PC-3 (cell line): ENCODE measurements around the gene PLEKHM3. TPM values are rescaled to one million over a fixed set of nuclear protein-coding genes. Genes with fewer than 3 reads are reported as not detected.

Source experiments
- ATAC-seq: fragments of 200-7000 bp; cut with Tn5 transposase; 2 replicates; pipeline ENCODE4 v1.9.1; 2020; ENCODE audit warnings: mild to moderate bottlenecking, moderate library complexity
- BruUV-seq: library from RNA; stranded (reverse); fragments of 400-500 nt; replicated peaks from 2 replicates; lab custom pipeline; 2021; lab: Mats Ljungman, UMichigan
- CTCF ChIA-PET: fragments of 300-600 bp; sonication (Branson Sonifier 250); formaldehyde crosslinking; loops from one replicate; lab custom pipeline; 2022; ENCODE audit warnings: antibody characterized with exemption; lab: Charles Lee
- POLR2A ChIA-PET: fragments of 300-600 bp; sonication (Branson Sonifier 250); formaldehyde crosslinking; loops from one replicate; lab custom pipeline; 2022; ENCODE audit warnings: antibody characterized with exemption; ENCODE audit not compliant: unreplicated experiment; lab: Charles Lee
- DNase-seq: peaks from one replicate; pipeline ENCODE4 v3.0.0-alpha.2; 2015
- H2AFZ ChIP-seq: fragments of 300-600 bp; sonication (generic); 2 replicates; pipeline ENCODE4 v1.6.0; 2016; ENCODE audit warnings: antibody characterized with exemption, low read length
- H3F3A ChIP-seq: fragments of 300-600 bp; sonication (generic); one replicate; pipeline ENCODE4 v1.6.0; 2017; ENCODE audit warnings: antibody characterized with exemption, low read length, control low read depth, mild to moderate bottlenecking; ENCODE audit not compliant: unreplicated experiment
- H3K27ac ChIP-seq: fragments of 300-600 bp; sonication (generic); 2 replicates; pipeline ENCODE4 v1.5.1; 2016; ENCODE audit warnings: mild to moderate bottlenecking, low read length
- H3K27me3 ChIP-seq: fragments of 300-600 bp; sonication (generic); 2 replicates; pipeline ENCODE4 v1.6.1; 2016; ENCODE audit warnings: low read length, mixed read lengths
- H3K36me3 ChIP-seq: fragments of 300-600 bp; sonication (generic); 2 replicates; pipeline ENCODE4 v1.6.1; 2016; ENCODE audit warnings: low read depth, mixed run types, low read length, mixed read lengths
- H3K4me1 ChIP-seq: fragments of 300-600 bp; sonication (generic); 2 replicates; pipeline ENCODE4 v1.5.1; 2016; ENCODE audit warnings: low read length; ENCODE audit not compliant: insufficient read depth
- H3K4me2 ChIP-seq: fragments of 300-600 bp; sonication (generic); 2 replicates; pipeline ENCODE4 v1.6.0; 2016; ENCODE audit warnings: low read length
- H3K4me3 ChIP-seq: fragments of 300-600 bp; sonication (generic); 2 replicates; pipeline ENCODE4 v1.5.1; 2016; ENCODE audit warnings: mild to moderate bottlenecking, low read length, mixed read lengths
- H3K79me2 ChIP-seq: fragments of 300-600 bp; sonication (generic); 2 replicates; pipeline ENCODE4 v1.6.1; 2017; ENCODE audit warnings: low read length, mixed read lengths
- H3K9ac ChIP-seq: fragments of 300-600 bp; sonication (generic); 2 replicates; pipeline ENCODE4 v1.6.0; 2016; ENCODE audit warnings: mild to moderate bottlenecking, low read length
- H3K9me2 ChIP-seq: fragments of 300-600 bp; sonication (generic); replicated peaks from 2 replicates; pipeline ENCODE4 v1.6.1; 2016; ENCODE audit warnings: mixed run types, low read length, mixed read lengths
- H3K9me3 ChIP-seq: fragments of 300-600 bp; sonication (generic); 2 replicates; pipeline ENCODE4 v1.6.1; 2016; ENCODE audit warnings: low read length, mixed read lengths
- H4K20me1 ChIP-seq: fragments of 300-600 bp; sonication (generic); 2 replicates; pipeline ENCODE4 v1.6.1; 2016; ENCODE audit warnings: low read length, mixed read lengths
- EZH2 ChIP-seq: fragments of 300-600 bp; sonication (generic); IDR thresholded peaks from one replicate; pipeline ENCODE4 v1.6.1; 2017; ENCODE audit warnings: antibody characterized with exemption, mild to moderate bottlenecking, low read length; ENCODE audit not compliant: unreplicated experiment
- EZH2phosphoT487 ChIP-seq: fragments of 300-600 bp; sonication (generic); IDR thresholded peaks from 2 replicates; pipeline ENCODE4 v1.6.1; 2018; ENCODE audit warnings: mild to moderate bottlenecking, antibody characterized with exemption, low read length, borderline replicate concordance
- intact Hi-C: fragments of 100-400 bp; cut with micrococcal nuclease; formaldehyde crosslinking; loops from 2 replicates; pipeline ENCODE4 v1.9.0; 2023
- total RNA-seq: library from RNA; depleted of rRNA; stranded (reverse); fragments of >200 nt; gene quantifications from 2 replicates; pipeline ENCODE4 v1.2.3, GENCODE V29; 2014
- TF ChIP-seq, protein P1 (sequence below): fragments of 300-600 bp; sonication (generic); conservative IDR thresholded peaks from 2 replicates; pipeline ENCODE4 v1.5.1; 2017; ENCODE audit warnings: antibody characterized with exemption, low read depth, mild to moderate bottlenecking, low read length

PLEKHM3 gene
- total RNA-seq, 1 experiment from 2014 or later, result 5.9 TPM

DNA sequence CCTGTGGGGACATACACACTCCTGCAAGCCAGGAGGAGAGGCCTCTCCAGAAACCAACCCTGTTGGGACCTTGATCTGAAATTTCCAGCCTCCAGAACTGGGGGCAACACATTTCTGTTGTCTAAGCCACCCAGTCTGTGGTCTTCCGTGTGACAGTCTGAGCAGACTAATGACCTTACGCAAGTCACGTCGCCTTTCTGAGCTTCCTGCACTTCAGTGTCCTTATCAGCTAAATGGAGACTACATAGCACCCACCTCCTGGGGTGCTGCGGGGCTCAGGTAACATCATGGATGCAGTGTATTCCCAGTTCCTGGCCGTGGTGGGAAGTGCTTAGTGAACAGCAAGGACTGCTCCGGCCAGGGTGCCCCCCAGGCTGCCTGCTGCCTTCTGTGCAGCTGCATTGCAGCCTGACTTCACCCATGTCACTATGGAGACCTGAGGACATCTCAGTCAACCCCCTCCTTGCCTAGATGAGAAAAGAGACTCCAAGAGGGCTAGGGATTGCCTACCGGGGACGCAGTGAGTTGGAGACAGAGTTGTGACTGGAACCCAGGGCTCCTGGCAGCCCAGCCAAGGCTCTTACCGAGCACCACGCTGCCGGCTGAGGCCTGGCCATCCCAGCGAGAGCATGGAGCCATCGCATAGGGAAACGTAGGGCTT is 194.4 kb downstream of the PLEKHM3 start:
- H3K4me3 ChIP-seq, result no peak overlapping the region
- TF ChIP-seq EZH2phosphoT487 (no peak), EZH2 (no peak)
- TF ChIP-seq, protein P1, sequence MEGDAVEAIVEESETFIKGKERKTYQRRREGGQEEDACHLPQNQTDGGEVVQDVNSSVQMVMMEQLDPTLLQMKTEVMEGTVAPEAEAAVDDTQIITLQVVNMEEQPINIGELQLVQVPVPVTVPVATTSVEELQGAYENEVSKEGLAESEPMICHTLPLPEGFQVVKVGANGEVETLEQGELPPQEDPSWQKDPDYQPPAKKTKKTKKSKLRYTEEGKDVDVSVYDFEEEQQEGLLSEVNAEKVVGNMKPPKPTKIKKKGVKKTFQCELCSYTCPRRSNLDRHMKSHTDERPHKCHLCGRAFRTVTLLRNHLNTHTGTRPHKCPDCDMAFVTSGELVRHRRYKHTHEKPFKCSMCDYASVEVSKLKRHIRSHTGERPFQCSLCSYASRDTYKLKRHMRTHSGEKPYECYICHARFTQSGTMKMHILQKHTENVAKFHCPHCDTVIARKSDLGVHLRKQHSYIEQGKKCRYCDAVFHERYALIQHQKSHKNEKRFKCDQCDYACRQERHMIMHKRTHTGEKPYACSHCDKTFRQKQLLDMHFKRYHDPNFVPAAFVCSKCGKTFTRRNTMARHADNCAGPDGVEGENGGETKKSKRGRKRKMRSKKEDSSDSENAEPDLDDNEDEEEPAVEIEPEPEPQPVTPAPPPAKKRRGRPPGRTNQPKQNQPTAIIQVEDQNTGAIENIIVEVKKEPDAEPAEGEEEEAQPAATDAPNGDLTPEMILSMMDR, result no peak
- H3K27ac ChIP-seq, result no peak overlapping the region
- no peaks in the 10 kb centered on the region for H3K36me3 ChIP-seq
- H4K20me1 ChIP-seq, result no peaks in the 10 kb centered on the region
- no peaks in the 10 kb centered on the region for H3K27me3 ChIP-seq
- intact Hi-C loops, result no loop called here
- DNase-seq (no peak), ATAC-seq (no peak)
- H3F3A ChIP-seq, result no peaks in the 10 kb centered on the region
- ChIA-PET CTCF (no interaction called here), POLR2A (interaction anchor here (0.7 kb wide), 1 partner anchor 17 kb away, joined by 4 read pairs; no protein-coding TSS in a partner anchor)
- no TSS peak for BruUV-seq
- H3K4me1 ChIP-seq, result peaks cover 34% of the 10 kb centered on the region
- no peak overlapping the region for H3K9ac ChIP-seq
- H2AFZ ChIP-seq, result no peak overlapping the region
- H3K9me2 ChIP-seq, result no peaks in the 10 kb centered on the region
- H3K79me2 ChIP-seq, result no peaks in the 10 kb centered on the region
- H3K9me3 ChIP-seq, result no peaks in the 10 kb centered on the region
- H3K4me2 ChIP-seq, result no peak overlapping the region

DNA sequence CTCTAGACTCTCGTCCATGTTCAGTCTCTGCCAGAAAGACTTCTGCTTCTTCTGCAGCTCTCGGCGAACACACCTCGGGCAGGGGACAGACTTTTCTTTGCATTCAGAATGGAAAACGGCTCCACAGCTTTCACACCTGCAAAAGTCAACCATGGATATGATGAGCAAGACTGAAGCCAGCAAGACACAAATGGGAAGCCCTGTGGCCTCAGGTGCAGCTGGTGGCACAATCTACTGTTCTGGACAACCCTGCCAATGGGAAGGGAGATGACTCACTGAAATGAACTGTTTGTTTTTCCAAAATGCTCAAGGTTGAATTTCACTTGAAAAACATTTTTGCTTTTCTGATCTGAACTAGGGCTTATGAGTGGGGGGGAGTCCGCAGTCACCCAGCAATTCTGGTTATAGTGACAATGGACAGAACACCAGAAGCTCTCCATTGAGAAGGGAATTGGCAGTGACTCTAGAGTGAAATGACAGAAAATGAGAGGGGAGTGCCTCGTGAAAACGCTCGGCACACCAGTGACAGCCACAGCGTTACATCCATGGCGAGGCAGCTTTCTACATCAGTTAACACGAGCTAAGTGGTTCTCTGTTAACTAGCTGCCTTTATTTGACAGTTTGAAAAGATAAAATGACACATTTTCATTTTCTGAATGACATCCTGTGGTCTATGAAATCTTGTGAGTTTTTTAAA is 196.8 kb downstream of the PLEKHM3 start:
- ChIA-PET POLR2A (interaction anchor here (0.6 kb wide), 2 partner anchors 10 to 12 kb away, joined by 3 to 4 read pairs; no protein-coding TSS in a partner anchor), CTCF (interaction anchor here (0.6 to 0.7 kb wide), 2 partner anchors 37 to 114 kb away, joined by 3 read pairs; no protein-coding TSS in a partner anchor)
- intact Hi-C loops, result loop anchor here (1.0 to 2.0 kb wide), 3 partner anchors 18 to 60 kb away; partner anchors contain the start of gene FZD5
- H2AFZ ChIP-seq, result peak overlapping the region; percentile 55; the same call in 1 of the 2 replicates
- TF ChIP-seq, protein P1, result no peak
- TF ChIP-seq EZH2 (no peak), EZH2phosphoT487 (no peak)
- H3K27ac ChIP-seq, result peak overlapping the region; percentile 86
- H3F3A ChIP-seq, result no peaks in the 10 kb centered on the region
- H3K36me3 ChIP-seq, result no peaks in the 10 kb centered on the region
- H3K9me3 ChIP-seq, result no peaks in the 10 kb centered on the region
- peak overlapping the region; percentile 41 for H3K9ac ChIP-seq
- H3K4me3 ChIP-seq, result peak overlapping the region; percentile 69
- no TSS peak for BruUV-seq
- no peaks in the 10 kb centered on the region for H4K20me1 ChIP-seq
- ATAC-seq, result peak; percentile 82
- H3K4me1 ChIP-seq, result peaks cover 38% of the 10 kb centered on the region
- no peaks in the 10 kb centered on the region for H3K9me2 ChIP-seq
- H3K4me2 ChIP-seq, result peak overlapping the region; percentile 99
- H3K79me2 ChIP-seq, result no peaks in the 10 kb centered on the region
- DNase-seq, result peak; percentile 88
- H3K27me3 ChIP-seq, result no peaks in the 10 kb centered on the region
